CD14-positive monocyte (primary cell): ENCODE results near the gene MECR. TPM values are rescaled to one million over a fixed set of nuclear protein-coding genes. Genes with fewer than 3 reads are reported as not detected.

Source experiments
- DNase-seq, 3 donors: peaks; one replicate each; pipeline ENCODE4 v3.0.0-alpha.2; 2011 to 2022
- H2AFZ ChIP-seq: 2 replicates; pipeline ENCODE4 v1.6.0; 2012; ENCODE audit warnings: mild to moderate bottlenecking, low read depth, low read length, inconsistent platforms; ENCODE audit not compliant: insufficient read depth, poor library complexity, severe bottlenecking
- H3K27ac ChIP-seq, 2 donors: 1 replicate in 1 of 2; 2 replicates in 1 of 2; pipeline ENCODE4 v1.5.1; 2012 to 2013; ENCODE audit warnings: low read length in 2 of 2, control low read depth in 1 of 2, inconsistent platforms in 1 of 2, low read depth in 1 of 2, mild to moderate bottlenecking in 1 of 2
- H3K27me3 ChIP-seq, 2 donors: one replicate each; pipeline versions ENCODE4 v1.6.0 to v1.6.1; 2011 to 2013; ENCODE audit warnings: low read length in 2 of 2; ENCODE audit not compliant: control insufficient read depth in 2 of 2, insufficient read depth in 2 of 2
- H3K36me3 ChIP-seq, 2 donors: replicated peaks in 1 of 2; 1 replicate in 1 of 2; 2 replicates in 1 of 2; pipeline versions ENCODE4 v1.5.1 to v1.6.1; 2012 to 2013; ENCODE audit warnings: low read length in 2 of 2, control low read depth in 1 of 2, inconsistent platforms in 1 of 2, mild to moderate bottlenecking in 1 of 2; ENCODE audit not compliant: insufficient read depth in 2 of 2, control insufficient read depth in 1 of 2
- H3K4me1 ChIP-seq, 2 donors: 1 replicate in 1 of 2; 2 replicates in 1 of 2; pipeline versions ENCODE4 v1.5.1 to v1.6.1; 2012 to 2013; ENCODE audit warnings: low read length in 2 of 2, control low read depth in 1 of 2, inconsistent platforms in 1 of 2, mild to moderate bottlenecking in 1 of 2, moderate library complexity in 1 of 2; ENCODE audit not compliant: insufficient read depth in 2 of 2, control insufficient read depth in 1 of 2
- H3K4me2 ChIP-seq: replicated peaks from 2 replicates; pipeline ENCODE3; 2012; ENCODE audit warnings: low read length, moderate library complexity, mild to moderate bottlenecking; ENCODE audit not compliant: poor library complexity, severe bottlenecking; ENCODE audit errors: extremely low read depth
- H3K4me3 ChIP-seq, 3 experiments: fragments of 200-600 bp in 1 of 3; sonication (generic) in 1 of 3; replicated peaks in 1 of 3; 1 replicate in 2 of 3; 2 replicates in 1 of 3; pipeline ENCODE4 v1.5.1; 2011 to 2013; ENCODE audit warnings: low read length in 3 of 3, mild to moderate bottlenecking in 3 of 3, control low read depth in 2 of 3, low read depth in 2 of 3, inconsistent platforms in 1 of 3, moderate library complexity in 1 of 3
- H3K79me2 ChIP-seq: 2 replicates; pipeline ENCODE4 v1.6.0; 2012; ENCODE audit warnings: mild to moderate bottlenecking, control low read depth, inconsistent platforms, low read length, moderate library complexity; ENCODE audit not compliant: insufficient read depth
- H3K9ac ChIP-seq: 2 replicates; pipeline ENCODE4 v1.6.0; 2017; ENCODE audit warnings: low read length, mild to moderate bottlenecking; ENCODE audit not compliant: insufficient read depth, poor library complexity, severe bottlenecking
- H3K9me3 ChIP-seq, 2 donors: replicated peaks in 1 of 2; 1 replicate in 1 of 2; 2 replicates in 1 of 2; pipeline versions ENCODE4 v1.5.1 to v1.6.1; 2012 to 2013; ENCODE audit warnings: low read length in 2 of 2, control low read depth in 1 of 2; ENCODE audit not compliant: control insufficient read depth in 1 of 2, insufficient read depth in 1 of 2
- H4K20me1 ChIP-seq: 2 replicates; pipeline ENCODE4 v1.6.0; 2012; ENCODE audit warnings: mild to moderate bottlenecking, low read length, control low read depth, moderate library complexity; ENCODE audit not compliant: insufficient read depth
- H3K27ac Mint-ChIP-seq, 7 donors: one replicate each; pipeline ENCODE4 v1.8.0; 2020; ENCODE audit warnings: mild to moderate bottlenecking in 7 of 7, mixed read lengths in 7 of 7, moderate library complexity in 6 of 7, inconsistent platforms in 2 of 7
- H3K27me3 Mint-ChIP-seq, 3 donors: one replicate each; pipeline ENCODE4 v1.8.0; 2021 to 2022; ENCODE audit warnings: low read depth in 3 of 3, mild to moderate bottlenecking in 3 of 3, mixed read lengths in 3 of 3, moderate library complexity in 3 of 3, inconsistent platforms in 1 of 3
- H3K36me3 Mint-ChIP-seq, 2 donors: one replicate each; pipeline ENCODE4 v1.8.0; 2020; ENCODE audit warnings: mixed read lengths in 2 of 2, inconsistent platforms in 1 of 2, mild to moderate bottlenecking in 1 of 2
- H3K4me1 Mint-ChIP-seq: one replicate; pipeline ENCODE4 v1.8.0; 2020; ENCODE audit warnings: mild to moderate bottlenecking, mixed read lengths
- H3K4me3 Mint-ChIP-seq, 2 donors: one replicate each; pipeline ENCODE4 v1.8.0; 2020; ENCODE audit warnings: mild to moderate bottlenecking in 2 of 2, mixed read lengths in 2 of 2, moderate library complexity in 1 of 2
- H3K9me3 Mint-ChIP-seq, 7 donors: one replicate each; pipeline ENCODE4 v1.8.0; 2020 to 2022; ENCODE audit warnings: mixed read lengths in 7 of 7, mild to moderate bottlenecking in 6 of 7, moderate library complexity in 6 of 7, inconsistent platforms in 2 of 7
- WGBS: methylation state at CpG from one replicate; pipeline ENCODE4 v1.1.5; 2013; ENCODE audit warnings: missing lambda C conversion rate; ENCODE audit not compliant: insufficient coverage; 5-methylcytosine and 5-hydroxymethylcytosine counted together
- intact Hi-C, 2 donors: fragments of 100-400 bp; cut with micrococcal nuclease; formaldehyde crosslinking; loops; one replicate each; pipeline versions ENCODE4 v1.15.0 to v1.15.1; 2023
- polyA plus RNA-seq, 3 donors: library from polyadenylated mRNA; depleted of rRNA in 1 of 3; unstranded in 2 of 3; stranded (reverse) in 1 of 3; fragments of 300-500 nt in 2 of 3; fragments of >200 nt in 1 of 3; fragmentation: Illumina TruSeq in 2 of 3; gene quantifications; 1 replicate in 2 of 3; 2 replicates in 1 of 3; pipeline ENCODE4 v1.2.3, GENCODE V29; 2012 to 2021
- TF ChIP-seq, protein P1 (sequence below): fragments of 200-600 bp; IDR thresholded peaks from one replicate; pipeline ENCODE4 v1.8.0; 2022; ENCODE audit warnings: antibody characterized with exemption, mild to moderate bottlenecking

MECR gene
- polyA plus RNA-seq, 3 donors = 6.3 to 8.5 (median 7.5) TPM

DNA sequence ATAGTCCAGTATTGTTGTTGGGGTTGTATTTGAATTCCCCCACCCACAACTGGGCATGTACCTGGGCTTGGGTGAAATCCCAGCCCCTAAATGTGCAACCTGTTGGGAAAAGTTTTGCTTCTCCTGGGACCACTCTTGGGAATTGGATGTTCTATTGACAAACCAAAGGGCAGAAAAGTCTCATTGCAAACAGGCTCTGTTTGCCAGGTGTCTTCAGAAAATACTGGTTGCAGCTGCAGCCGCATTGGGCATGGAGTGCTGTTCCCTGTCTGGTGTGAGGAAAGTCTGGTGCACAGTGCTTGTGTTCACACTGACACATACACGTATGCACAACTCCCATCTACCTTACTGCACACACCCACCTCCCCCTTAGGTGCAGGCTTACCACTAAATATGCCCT, 17.7 kb upstream of the MECR start:
- Histone ChIP-seq H3K9me3 (no peaks in the 10 kb centered on the region), H3K4me3 (no peak overlapping the region), H3K36me3 (no peaks in the 10 kb centered on the region), H3K4me2 (no peak overlapping the region), H3K27ac (no peak overlapping the region), H4K20me1 (no peaks in the 10 kb centered on the region), H3K9ac (no peak overlapping the region), H3K4me1 (no peaks in the 10 kb centered on the region), H2AFZ (no peak overlapping the region), H3K27me3 (no peaks in the 10 kb centered on the region), H3K79me2 (no peaks in the 10 kb centered on the region)
- Mint-ChIP-seq H3K36me3 (no peaks in the 10 kb centered on the region), H3K4me1 (peaks cover 3% of the 10 kb centered on the region), H3K27ac (no peak overlapping the region), H3K27me3 (peaks cover 0 to 7% (median 2%) of the 10 kb centered on the region in 3 donors), H3K4me3 (no peak overlapping the region), H3K9me3 (peaks cover 0 to 3% (median 0%) of the 10 kb centered on the region in 7 donors)
- intact Hi-C loops = no loop called here
- TF ChIP-seq, protein P1, sequence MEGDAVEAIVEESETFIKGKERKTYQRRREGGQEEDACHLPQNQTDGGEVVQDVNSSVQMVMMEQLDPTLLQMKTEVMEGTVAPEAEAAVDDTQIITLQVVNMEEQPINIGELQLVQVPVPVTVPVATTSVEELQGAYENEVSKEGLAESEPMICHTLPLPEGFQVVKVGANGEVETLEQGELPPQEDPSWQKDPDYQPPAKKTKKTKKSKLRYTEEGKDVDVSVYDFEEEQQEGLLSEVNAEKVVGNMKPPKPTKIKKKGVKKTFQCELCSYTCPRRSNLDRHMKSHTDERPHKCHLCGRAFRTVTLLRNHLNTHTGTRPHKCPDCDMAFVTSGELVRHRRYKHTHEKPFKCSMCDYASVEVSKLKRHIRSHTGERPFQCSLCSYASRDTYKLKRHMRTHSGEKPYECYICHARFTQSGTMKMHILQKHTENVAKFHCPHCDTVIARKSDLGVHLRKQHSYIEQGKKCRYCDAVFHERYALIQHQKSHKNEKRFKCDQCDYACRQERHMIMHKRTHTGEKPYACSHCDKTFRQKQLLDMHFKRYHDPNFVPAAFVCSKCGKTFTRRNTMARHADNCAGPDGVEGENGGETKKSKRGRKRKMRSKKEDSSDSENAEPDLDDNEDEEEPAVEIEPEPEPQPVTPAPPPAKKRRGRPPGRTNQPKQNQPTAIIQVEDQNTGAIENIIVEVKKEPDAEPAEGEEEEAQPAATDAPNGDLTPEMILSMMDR = no peak
- no peak for DNase-seq
- WGBS = 88% methylated on average over 1 of the region's 2 CpGs

DNA sequence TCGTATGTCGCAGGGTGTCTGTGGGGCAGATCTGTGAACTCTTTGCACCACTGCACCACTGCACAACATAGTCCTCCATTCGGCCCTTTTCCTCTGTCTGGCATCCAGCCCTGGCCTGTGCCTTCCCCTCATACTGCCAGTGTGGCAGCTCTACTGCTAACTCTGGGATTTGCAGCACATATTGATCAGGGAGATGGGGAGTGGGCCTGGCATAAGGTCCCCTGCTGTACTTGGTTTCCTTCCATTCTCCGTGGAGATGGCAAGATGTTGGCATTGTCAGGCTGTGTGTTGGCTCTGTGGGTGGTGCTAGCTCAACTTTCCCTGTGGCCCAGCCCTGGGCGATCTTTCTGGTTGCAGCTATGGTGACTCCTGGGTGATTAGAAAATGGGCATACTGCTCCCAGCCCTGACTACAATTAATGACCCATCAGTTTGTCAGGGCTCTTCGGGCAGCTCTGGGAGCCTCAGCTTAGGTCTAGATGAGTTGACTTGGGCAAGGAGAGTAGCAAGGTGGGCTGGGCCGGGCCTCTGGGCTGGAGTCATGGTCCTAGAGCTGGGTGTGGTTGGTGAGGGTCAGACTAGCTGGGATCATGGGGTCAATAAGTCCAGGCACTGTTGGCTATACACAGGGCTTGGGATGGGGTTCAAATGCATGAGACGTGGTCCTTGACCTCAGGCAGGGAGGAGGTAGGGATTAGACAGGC, 17.0 kb upstream of the MECR start:
- H3K4me1 ChIP-seq = no peaks in the 10 kb centered on the region
- no peak overlapping the region for H3K27ac Mint-ChIP-seq
- H4K20me1 ChIP-seq = no peaks in the 10 kb centered on the region
- peaks cover under 1 to 3% (median 2%) of the 10 kb centered on the region in 3 donors for H3K27me3 Mint-ChIP-seq
- H3K27ac ChIP-seq = no peak overlapping the region
- H2AFZ ChIP-seq = no peak overlapping the region
- H3K4me1 Mint-ChIP-seq = peaks cover 3% of the 10 kb centered on the region
- no peaks in the 10 kb centered on the region for H3K79me2 ChIP-seq
- DNase-seq = no peak
- peaks cover 0 to 3% (median 0%) of the 10 kb centered on the region in 7 donors for H3K9me3 Mint-ChIP-seq
- intact Hi-C loops = no loop called here
- TF ChIP-seq, protein P1 = no peak
- no peak overlapping the region for H3K4me2 ChIP-seq
- peaks cover 0 to 3% of the 10 kb centered on the region in 2 donors for H3K27me3 ChIP-seq
- H3K4me3 ChIP-seq = no peak overlapping the region
- H3K36me3 Mint-ChIP-seq = no peaks in the 10 kb centered on the region
- H3K36me3 ChIP-seq = no peaks in the 10 kb centered on the region
- 98% methylated on average over 4 of the region's 8 CpGs for WGBS
- H3K9me3 ChIP-seq = no peaks in the 10 kb centered on the region
- no peak overlapping the region for H3K4me3 Mint-ChIP-seq
- H3K9ac ChIP-seq = no peak overlapping the region
